Cardiac muscle cell (in vitro differentiated cells and primary cell): ENCODE data around the gene MAML3. TPM values are rescaled to one million over a fixed set of nuclear protein-coding genes. Genes with fewer than 3 reads are reported as not detected.

ENCODE experiments used
- DNase-seq, 2 donors: peaks; one replicate each; pipeline versions ENCODE4 v3.0.0 to v3.0.0-alpha.2; 2010 to 2017; ENCODE audit warnings: low read depth in 1 of 2, low spot score in 1 of 2
- H3K27ac ChIP-seq: fragments of 200-600 bp; sonication (generic); 2 replicates; pipeline ENCODE4 v1.5.1; 2016
- H3K27me3 ChIP-seq: fragments of 200-600 bp; sonication (generic); 2 replicates; pipeline ENCODE4 v1.6.0; 2016; ENCODE audit warnings: control low read depth
- H3K36me3 ChIP-seq: fragments of 200-600 bp; sonication (generic); 2 replicates; pipeline ENCODE4 v1.5.1; 2016; ENCODE audit warnings: control low read depth
- H3K4me1 ChIP-seq: fragments of 200-600 bp; sonication (generic); 2 replicates; pipeline ENCODE4 v1.8.1; 2017; ENCODE audit warnings: low read depth, mild to moderate bottlenecking, mixed run types
- H3K4me3 ChIP-seq: fragments of 200-600 bp; sonication (generic); 2 replicates; pipeline ENCODE4 v1.5.1; 2016; ENCODE audit warnings: mild to moderate bottlenecking
- H3K9me3 ChIP-seq: fragments of 200-600 bp; sonication (generic); 2 replicates; pipeline ENCODE4 v1.5.1; 2017; ENCODE audit warnings: low read depth, mild to moderate bottlenecking, control low read depth
- CTCF ChIP-seq: IDR thresholded peaks from 2 replicates; pipeline ENCODE4 v1.5.1; 2012; ENCODE audit warnings: low read depth, mild to moderate bottlenecking, low read length
- polyA plus RNA-seq: library from polyadenylated mRNA; unstranded; fragments of >200 nt; fragmentation: Nextera tagmentation; extraction: Ambion mirVana; gene quantifications from 2 replicates; pipeline ENCODE4 v1.2.1, GENCODE V29; 2016
- total RNA-seq: library from RNA; depleted of rRNA; stranded (reverse); fragments of >200 nt; gene quantifications from 2 replicates; pipeline ENCODE4 v1.2.3, GENCODE V29; 2016

Gene MAML3
- total and polyA plus RNA-seq, 2 experiments from 2014 or later: 7.8 to 22.8 TPM

GRCh38 chr4:139823746-139824145 is 330.2 kb downstream of the MAML3 start:
- H3K27ac ChIP-seq: peak overlapping the region; percentile 71
- no peak for DNase-seq
- H3K36me3 ChIP-seq: no peaks in the 10 kb centered on the region
- no peaks in the 10 kb centered on the region for H3K9me3 ChIP-seq
- TF ChIP-seq CTCF: no peak
- no peak overlapping the region for H3K4me3 ChIP-seq
- H3K4me1 ChIP-seq: peaks cover 53% of the 10 kb centered on the region
- no peaks in the 10 kb centered on the region for H3K27me3 ChIP-seq

GRCh38 chr4:139823345-139823744 is 330.6 kb downstream of the MAML3 start:
- H3K9me3 ChIP-seq: no peaks in the 10 kb centered on the region
- no peak for DNase-seq
- no peaks in the 10 kb centered on the region for H3K36me3 ChIP-seq
- H3K27me3 ChIP-seq: no peaks in the 10 kb centered on the region
- peaks cover 57% of the 10 kb centered on the region for H3K4me1 ChIP-seq
- peak overlapping the region; percentile 71 for H3K27ac ChIP-seq
- H3K4me3 ChIP-seq: no peak overlapping the region
- no peak for TF ChIP-seq CTCF

GRCh38 chr4:139822391-139822790 is 331.6 kb downstream of the MAML3 start:
- H3K27me3 ChIP-seq: no peaks in the 10 kb centered on the region
- H3K27ac ChIP-seq: no peak overlapping the region
- H3K9me3 ChIP-seq: no peaks in the 10 kb centered on the region
- DNase-seq: no peak
- H3K4me3 ChIP-seq: no peak overlapping the region
- no peak for TF ChIP-seq CTCF
- H3K4me1 ChIP-seq: peaks cover 57% of the 10 kb centered on the region
- no peaks in the 10 kb centered on the region for H3K36me3 ChIP-seq

- H3K9me3 ChIP-seq: no peaks in the 10 kb centered on the region
- H3K4me1 ChIP-seq: peaks cover 55% of the 10 kb centered on the region
- no peak overlapping the region for H3K4me3 ChIP-seq
- DNase-seq: peak in 1 of 2 donors; percentile 47
- H3K27me3 ChIP-seq: no peaks in the 10 kb centered on the region
- H3K36me3 ChIP-seq: no peaks in the 10 kb centered on the region
- no peak for TF ChIP-seq CTCF
- H3K27ac ChIP-seq: peak overlapping the region; percentile 63
These were observed 334.9 kb downstream of the MAML3 start for GRCh38 chr4:139819082-139819481.

GRCh38 chr4:139817657-139818452 is 336.1 kb downstream of the MAML3 start:
- Histone ChIP-seq H3K27me3 (no peaks in the 10 kb centered on the region), H3K27ac (peak overlapping the region; percentile 63), H3K4me1 (peaks cover 46% of the 10 kb centered on the region), H3K4me3 (no peak overlapping the region), H3K36me3 (no peaks in the 10 kb centered on the region), H3K9me3 (no peaks in the 10 kb centered on the region)
- TF ChIP-seq CTCF: no peak
- no peak for DNase-seq
